Right renal cortex interstitium (tissue), 3 donors: Measurements from ENCODE around the gene CBFA2T3. TPM values are rescaled to one million over a fixed set of nuclear protein-coding genes. Genes with fewer than 3 reads are reported as not detected.

ENCODE experiments used
- DNase-seq, 3 donors: peaks; one replicate each; pipeline ENCODE4 v3.0.0-alpha.2; 2013; ENCODE audit warnings: low read depth in 3 of 3, low spot score in 2 of 3
- polyA plus RNA-seq, 3 donors: library from polyadenylated mRNA; unstranded; fragments of 120-200 nt; gene quantifications; one replicate each; pipeline ENCODE4 v1.2.1, GENCODE V29; 2013; ENCODE audit not compliant: insufficient read length in 3 of 3

Gene CBFA2T3
- polyA plus RNA-seq, 3 donors = 1.7 to 2.0 (median 2.0) TPM

DNA sequence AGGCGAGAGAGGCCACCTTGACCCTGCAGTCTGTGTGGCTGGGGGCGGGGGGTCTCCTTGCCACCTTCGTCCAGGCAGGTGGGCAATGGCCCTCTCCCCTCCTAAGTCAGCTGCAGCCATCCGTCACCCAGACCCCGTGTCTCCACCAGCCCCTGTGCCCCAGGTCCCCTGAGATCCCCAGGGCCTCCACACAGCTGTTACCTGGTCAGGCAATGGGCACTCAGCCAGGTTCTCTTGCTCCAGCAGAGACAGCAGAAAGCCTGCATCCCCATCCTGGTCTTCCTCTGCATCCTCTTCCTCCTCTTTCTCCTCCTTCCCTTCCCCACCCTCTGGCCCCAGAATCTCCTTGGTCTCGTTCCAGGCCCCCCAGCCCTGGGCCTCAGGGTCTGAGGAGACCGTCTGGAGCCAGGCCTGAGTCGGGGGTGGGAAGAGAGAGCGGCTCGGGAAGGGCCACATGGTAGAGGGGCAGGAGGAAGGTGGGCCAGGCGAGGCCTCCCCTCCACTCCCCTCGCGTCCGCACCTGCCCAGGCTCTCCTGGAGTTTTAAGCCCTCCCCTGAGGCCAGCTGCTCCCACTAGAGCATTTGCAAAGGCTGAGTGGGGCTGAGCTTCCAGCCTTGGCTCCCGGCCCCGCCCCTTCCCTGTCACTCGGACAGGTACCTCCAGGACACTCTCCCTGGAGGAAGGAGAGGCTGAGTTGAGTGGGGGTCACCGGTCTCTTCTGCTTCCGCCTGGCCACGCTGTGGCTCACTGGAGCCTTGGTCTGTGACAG, 110.7 kb downstream of the CBFA2T3 start, which contains the start of gene PABPN1L:
Gene PABPN1L, minus strand, starts transcription at position 510 of the 770 bp plus-strand sequence. Its CDS starts 54 bp downstream, at position 456.
- no peak for DNase-seq

DNA sequence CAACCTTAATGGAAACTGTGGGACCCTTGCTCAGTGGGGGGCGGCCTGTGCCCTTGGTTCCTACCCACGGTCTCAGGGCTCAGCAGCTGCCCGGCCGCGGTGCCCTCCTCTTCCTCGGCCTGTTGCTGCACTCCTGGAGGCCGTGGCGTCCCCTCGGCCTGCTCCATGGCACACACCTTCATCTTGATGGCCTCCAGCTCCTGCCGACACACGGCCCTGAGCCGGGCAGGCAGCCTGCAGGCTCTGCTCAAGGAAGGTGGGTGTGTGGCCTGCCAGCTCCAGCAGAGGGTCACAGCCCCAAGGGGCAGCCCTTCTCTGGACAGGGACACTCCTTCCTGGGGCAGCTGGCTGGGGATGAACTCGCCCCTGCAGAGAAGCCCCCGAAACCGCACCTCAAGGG, 111.3 kb downstream of the CBFA2T3 start:
- DNase-seq = no peak

DNA sequence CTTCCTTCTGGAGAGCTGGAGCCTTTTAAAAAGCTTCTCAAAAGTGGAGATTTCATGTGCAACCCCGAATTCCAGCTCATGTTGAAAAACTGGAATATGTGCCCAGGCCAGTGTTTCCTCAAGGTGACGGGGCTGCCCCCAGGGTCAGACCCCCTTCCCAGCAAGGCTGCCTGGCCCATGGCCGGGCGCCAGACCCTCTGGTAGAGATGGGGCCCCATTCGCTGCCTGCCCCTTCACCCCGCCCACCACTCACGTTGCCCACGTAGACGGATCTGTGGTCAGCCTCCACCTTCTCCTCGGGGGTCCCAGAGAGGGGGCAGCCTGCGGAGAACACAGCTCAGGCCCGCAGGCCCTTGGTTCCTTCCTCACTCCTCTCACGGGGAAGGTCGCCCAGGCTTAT, 111.7 kb downstream of the CBFA2T3 start:
- no peak for DNase-seq

DNA sequence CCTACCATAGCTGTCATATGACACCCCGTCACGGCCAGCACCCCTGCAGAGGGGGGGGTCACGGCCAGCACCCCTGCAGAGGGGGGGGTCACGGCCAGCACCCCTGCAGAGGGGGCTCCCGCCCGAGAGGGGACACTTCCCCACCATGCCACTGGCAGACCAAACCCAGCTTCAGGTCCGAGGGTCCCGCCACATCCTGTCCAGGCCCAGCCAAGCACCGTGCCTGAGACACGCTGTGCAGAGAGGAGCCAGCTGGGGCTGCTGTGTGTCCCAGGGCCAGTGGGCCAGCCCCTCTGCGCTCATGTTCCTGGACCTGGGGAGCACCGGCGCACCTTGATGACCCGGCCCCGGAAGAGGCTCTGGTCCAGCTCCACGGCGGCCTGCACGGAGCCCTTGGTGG, 112.5 kb downstream of the CBFA2T3 start:
- no peak for DNase-seq

DNA sequence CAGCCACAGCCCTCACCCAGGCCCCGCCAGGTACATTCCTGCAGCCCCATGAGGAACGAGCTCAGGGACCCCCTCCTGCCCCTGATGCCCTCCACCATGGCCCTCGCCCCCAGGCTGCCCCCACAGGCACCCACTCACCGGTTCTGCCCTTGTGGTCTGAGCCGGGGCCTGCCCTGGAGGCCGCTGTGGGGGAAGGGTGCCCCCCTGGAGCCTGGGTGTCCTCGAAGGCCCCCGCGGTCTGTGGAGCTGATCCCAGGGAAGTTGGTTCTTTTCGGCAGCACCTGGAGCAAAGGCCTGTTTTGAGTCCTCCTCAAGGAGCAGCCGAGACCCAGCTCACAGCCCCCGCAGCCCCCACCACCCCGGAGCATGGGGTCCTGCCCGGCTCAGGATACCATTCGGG, 112.9 kb downstream of the CBFA2T3 start:
- no peak for DNase-seq

DNA sequence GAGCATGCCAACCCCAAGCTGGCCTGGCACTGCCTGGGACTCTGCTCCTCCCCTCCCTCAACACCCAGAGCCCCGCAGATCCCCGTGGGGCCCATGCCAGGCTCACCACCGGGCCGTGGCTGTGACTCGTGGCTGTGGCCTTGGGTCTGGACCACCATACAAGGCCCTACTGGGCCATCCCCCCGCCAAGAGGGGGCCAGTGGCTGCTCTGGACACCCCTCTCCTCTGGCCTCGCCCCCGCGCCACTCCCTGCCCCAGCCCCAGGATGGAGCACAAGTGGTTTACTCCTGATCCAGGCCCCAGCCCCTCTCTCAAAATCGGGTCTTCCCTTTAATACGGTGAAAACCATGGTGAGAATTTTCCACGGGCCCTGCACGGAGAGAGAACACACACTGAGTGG, 113.6 kb downstream of the CBFA2T3 start:
- no peak for DNase-seq

DNA sequence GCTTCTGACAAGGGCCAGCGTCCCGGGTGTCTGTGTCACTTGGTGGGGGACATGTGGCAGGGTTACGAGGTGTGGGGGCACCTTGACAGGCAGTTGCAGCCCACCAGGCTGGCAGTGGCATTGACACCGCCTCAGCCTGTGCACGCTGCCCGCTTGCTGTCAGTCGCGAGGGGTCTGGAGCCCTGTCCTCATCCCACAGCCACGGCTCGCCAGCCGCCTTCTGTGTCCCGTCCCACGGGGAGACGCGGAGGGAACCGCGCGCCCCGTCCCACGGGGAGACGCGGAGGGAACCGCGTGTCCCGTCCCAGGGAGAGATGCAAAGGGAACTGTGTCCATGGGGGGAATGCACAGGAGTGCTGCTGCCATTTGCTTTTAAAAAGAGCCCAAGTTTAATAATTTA, 114.0 kb downstream of the CBFA2T3 start:
- no peak for DNase-seq

DNA sequence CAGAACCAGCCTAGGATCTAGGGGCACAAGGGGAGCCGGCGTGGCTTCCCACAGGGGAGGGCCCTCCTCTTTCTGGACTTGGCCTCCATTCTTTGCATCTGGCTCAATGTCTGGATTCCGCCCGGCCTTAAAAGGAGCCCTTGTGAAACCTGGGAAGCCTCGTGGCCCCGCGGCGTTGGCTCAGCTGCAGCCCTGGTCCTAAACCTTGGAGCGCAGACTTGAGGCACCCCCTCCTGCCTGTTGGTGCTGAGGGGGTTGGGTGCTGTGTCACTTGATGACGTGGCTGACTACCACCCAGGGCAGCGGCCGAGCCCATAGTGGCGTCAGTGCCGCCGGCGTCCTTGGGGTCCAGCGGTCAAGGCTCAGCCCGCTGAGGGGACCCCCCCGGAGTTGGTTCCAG, 115.6 kb downstream of the CBFA2T3 start:
- no peak for DNase-seq

DNA sequence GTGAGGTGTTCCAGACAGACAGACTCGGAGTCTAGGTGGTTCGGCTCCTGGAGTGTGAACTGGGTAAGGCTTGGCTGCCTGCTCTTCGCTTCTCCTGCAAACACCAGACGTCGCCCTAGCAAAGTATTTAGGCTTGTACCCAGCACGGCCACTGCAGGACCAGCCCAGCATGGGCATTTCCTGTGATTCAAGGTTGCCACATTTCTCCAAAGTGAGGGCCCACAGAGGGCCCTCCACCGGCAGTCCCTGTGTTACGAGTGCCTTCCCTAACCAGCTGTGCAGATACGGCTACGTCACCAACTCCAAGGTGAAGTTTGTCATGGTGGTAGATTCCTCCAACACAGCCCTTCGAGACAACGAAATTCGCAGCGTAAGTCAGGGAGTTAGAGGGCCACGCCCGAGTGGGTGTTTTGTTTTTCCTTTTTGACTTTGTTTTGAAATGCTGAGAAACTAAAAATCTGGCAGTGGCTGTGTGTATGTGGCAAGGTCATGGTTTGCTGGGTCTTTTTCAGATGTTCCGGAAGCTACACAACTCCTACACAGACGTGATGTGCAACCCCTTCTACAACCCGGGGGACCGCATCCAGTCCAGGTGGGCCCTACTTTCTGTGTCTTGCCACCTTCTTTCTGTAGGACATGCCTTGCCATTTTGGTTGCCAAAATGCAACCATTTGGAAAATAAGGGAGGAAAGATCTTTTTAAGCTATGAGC, 117.5 kb downstream of the CBFA2T3 start:
- DNase-seq = no peak

DNA sequence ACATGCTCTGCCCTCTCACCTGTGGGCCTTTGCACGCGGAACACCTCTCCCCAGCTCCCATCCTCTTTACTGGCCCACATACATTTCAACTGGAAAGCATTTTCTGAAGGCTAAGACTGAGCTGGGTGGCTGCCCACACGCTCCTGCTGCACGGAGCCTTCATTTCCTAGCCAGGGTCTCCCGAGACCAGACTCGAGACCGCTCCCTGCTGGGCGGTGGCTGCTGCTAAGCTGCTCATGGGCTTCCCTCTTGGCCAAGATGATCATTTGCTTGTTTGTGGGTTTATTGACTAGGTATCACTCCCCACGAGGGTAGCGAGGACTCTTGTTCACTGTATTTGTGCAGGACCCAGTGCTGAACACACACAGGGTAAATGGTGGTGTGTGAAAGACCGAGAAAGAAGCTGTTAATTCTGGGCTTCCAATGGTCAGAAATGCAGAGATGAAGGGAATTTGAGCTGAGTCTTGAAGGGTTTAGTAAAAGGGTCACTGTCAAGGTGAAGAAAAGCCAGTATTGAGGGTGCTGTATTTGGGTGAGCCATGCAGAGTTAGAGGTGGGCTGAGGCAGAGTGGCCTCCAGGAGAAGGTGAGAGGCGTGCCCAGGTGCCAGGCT, 119.2 kb downstream of the CBFA2T3 start:
- DNase-seq = peak; percentile 29 to 47 (median 35)

DNA sequence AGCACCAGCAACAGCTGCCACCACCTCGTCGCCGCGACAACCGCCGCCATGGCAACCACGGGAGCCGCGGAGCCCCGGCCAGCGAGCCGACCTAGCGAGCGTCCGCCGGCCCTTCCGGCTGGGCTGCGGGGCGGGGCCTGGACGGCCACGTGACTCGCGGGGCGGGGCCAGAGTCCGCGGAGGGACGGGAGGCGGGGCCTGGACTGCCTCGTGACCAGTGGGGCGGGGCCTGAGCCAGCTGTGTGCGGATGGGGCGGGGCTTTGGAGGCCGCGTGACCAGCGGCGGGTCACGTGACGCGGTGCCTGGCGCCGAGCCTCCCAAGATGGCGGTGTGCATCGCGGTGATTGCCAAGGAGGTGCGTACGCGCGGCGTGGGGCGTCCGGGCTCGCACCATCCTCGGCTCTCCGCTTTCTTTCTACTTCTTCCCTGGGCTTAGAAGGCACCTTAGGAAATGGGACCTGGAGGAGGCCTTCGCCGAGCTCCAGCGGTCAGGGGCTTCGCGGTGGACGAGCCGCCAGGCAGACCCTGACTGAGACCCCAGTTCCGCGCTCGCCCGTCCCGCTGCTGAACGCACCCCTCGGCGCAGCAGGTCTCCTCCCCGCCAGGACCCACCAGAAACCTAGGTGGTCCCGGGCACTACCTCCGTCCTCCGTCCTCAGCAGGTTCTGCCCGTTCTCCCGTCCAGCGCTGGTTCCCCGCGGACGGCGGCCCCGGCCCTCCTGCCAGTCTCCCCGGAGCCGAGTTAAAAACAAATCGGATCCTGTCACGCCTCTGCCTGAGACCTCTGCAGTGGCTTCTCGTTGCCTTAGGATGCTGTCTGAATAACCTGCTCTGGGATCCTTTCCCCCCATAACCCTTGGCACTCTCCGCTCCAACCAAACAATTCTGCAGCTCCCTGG, 119.9 kb downstream of the CBFA2T3 start, which contains the start of the genes GALNS and TRAPPC2L:
Gene GALNS, minus strand, starts transcription at position 120 of the 900 bp plus-strand sequence. Its CDS starts 70 bp downstream, at position 50.
Gene TRAPPC2L, plus strand, starts transcription at position 300 of the 900 bp plus-strand sequence. Its CDS starts 24 bp downstream, at position 324.
- DNase-seq = peak; percentile 77 to 91 (median 90)

DNA sequence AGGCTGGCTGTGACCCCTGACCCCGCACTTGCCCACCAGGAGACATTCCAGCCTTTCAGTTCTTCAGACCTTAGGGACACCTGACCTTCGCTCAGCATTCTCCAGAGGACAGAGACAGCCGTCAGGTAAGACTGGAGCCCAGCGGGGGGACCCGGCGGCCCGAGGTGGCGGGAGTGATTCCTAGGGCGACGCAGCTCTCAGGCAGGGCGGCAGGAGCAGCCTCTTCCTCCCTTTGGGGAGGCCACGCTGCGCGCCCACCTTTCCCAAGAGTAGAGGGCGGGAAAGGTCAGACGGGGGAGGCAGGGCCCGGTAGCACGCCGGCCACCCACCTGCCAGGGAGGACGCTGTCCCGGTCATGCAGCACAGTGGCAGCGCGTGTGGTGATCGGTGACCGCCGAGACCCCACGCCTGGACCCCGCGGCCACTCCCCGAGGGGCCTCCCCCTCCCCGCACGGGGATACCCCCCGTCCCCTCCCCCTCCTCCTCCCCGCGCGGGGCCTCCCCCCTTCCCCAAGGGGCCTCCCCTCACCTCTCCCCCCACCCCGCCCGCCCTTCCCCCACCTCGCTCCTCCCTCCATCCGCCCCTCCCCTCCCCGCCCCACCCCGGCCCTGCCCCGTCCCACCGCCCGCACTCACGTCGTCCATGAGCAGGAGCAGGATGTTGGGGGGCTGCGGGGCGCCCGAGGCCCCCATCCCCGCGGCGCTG, 120.7 kb downstream of the CBFA2T3 start:
- no peak for DNase-seq

DNA sequence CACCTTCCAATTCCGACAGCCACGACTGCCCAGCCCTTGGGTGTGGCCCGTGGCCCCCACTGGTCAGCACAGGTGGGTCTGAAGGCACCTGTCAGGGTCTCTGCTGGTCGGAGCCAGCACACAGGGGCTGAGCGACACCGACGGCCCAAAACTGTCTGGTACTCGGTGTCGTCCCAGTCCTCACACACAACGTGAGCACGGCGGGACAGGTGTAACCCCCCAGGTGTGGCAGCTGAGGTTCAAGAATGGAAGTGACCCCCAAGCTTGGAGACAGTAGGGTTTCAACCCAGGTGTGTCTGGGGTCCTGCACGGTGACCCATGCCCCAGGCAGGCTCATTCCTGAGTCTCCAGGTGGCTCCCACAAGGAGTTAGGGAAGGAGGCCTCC, 121.3 kb downstream of the CBFA2T3 start:
- DNase-seq = no peak

DNA sequence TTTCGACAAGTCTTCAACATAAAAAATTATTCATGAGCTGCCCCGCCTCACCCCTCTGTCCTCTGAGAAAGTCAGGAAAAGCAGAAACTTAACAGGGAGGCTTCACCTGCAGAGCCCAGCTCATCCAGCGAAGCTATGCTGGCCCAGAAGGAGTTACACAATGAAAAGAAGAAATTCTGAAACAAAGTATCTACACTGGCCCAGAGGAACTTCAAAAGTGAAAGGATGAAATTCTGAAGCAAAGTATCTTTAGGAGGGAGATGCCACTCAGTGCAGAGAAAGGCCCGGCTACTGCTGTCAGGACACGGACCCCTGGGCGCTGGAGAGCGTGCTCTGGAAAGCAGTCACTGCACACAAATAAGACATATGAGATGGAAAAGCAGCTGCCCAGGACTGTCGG, 121.8 kb downstream of the CBFA2T3 start:
- DNase-seq = no peak

DNA sequence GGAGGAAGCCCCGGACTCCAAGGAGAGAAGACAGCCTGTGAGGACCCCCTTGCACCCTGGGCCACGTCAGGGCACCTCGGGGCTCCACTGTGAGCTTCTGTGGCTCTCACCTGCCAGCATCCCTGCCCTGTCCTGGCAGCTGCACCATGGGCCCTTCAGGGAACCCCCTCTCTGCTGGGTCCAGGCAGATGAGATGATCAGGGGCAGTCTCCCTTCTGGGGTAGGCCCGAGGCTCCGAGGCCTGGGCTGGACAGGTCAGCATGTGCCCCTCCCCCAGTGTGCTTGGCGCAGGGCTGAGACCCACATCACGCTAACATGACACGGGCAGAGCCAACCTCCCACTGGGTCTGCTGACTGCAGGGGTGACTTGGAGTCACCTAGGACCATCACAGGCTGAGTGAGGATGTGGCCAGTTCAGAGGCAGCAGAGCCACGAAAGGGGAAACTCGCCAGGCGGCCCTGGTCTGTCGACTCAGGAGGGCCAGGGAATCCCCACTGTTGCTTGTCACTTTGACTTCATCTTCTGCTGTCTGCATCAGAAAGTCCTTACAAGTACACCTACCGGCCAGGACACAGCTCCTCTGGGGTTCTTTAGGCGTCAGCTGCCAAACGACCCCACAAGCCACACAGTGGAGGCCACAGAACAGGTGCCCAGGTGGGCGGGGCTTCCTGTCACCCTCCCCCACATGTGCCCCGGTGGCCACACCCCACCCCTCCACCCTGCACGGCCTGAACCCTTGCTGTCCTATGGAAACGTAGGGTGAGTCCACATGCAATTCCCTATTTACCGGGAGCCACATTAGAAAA, 122.5 kb downstream of the CBFA2T3 start:
- DNase-seq = no peak

DNA sequence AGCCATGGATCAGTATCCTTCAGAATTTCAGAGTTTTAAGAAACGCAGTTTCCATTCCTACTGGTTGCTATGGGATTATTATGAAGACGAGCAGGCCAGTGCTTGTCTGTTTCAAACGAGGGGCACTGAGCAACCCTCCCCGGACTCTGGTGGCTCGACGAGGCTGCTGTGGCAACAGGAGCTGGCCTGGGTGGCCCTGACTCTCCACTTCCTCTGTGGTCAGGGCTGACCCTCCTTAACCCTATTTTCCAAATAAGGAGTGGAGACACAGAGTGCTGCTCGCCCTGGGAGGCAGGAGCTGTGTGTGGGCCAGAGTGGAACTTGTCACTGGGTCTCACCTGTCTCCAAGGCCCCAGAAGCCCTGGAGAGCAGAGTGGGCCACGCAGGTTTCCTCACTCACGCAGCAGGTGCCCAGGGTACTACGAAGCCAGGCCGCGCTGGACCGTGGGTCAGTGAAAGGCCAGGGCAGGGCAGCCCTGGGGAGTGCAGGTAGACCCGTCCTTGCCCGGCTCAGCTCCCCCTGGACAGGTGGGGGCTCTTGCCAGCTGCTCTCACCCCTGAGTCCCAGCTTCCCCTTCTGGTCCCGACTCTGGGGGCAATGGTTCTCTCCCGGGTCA, 123.6 kb downstream of the CBFA2T3 start:
- DNase-seq = no peak

DNA sequence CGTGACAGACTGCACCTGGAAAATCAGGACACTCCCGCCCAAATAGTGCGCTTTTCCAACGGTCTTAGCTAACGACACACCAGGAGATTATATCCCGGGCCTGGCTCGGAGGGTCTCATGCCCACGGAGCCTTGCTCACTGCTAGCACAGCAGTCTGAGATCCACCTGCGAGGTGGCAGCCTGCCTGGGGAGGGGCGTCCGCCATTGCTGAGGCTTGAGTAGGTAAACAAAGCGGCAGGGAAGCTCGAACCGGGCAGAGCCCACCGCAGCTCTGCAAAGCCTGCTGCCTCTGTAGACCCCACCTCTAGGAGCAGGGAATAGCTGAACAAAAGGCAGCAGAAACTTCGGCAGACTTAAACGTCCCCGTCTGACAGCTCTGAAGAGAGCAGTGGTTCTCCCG, 125.4 kb downstream of the CBFA2T3 start:
- DNase-seq = no peak

DNA sequence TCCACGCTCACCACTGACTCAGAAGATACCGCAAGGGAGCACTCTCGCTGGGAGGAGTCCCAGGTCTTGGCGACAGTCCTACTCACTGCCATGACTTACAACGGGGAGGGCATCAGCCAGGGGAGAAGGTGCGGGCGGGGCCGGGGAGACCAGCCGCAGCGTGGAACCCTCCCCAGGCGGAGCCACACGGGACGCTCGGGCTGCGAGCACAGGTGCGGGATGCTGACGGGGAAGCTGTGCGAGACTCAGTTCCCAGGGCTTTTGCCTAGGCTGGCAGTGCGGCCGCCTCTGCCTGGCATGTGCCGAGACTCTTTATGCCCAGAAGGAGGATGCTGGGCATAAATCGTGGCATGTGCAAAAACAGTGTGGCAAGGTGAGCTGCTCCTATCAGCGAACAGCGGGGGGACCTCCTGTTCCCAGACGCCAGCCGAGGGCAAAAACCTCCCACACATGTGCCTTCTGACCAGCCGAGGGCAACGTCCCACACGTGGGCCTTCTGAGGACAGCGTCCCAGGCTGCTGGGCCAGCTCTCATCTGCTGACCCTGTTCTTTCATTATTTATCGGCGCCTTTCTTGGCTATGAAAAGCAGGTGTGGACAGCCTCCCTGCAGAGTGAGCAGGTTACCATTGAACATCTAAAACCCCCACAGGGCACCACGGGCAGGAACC, 126.3 kb downstream of the CBFA2T3 start:
- no peak for DNase-seq
